Breast epithelium (tissue), 4 donors: Measurements from ENCODE around the gene HSPB9. TPM values are rescaled to one million over a fixed set of nuclear protein-coding genes. Genes with fewer than 3 reads are reported as not detected.
"Not testable (repeated sequence)": the region's sequence is repeated elsewhere in the genome, so short reads cannot be mapped to it uniquely, and the experiment has no call there.

ENCODE experiments used
- DNase-seq, 2 donors: peaks; one replicate each; pipeline ENCODE4 v3.0.0-alpha.2; 2019; ENCODE audit warnings: low spot score in 2 of 2
- H3K27ac ChIP-seq, 2 donors: fragments of 200-600 bp; sonication (generic) in 1 of 2; one replicate each; pipeline ENCODE4 v1.5.1; 2016 to 2019; ENCODE audit warnings: mild to moderate bottlenecking in 1 of 2
- H3K27me3 ChIP-seq, 2 donors: fragments of 200-600 bp; sonication (generic) in 1 of 2; one replicate each; pipeline versions ENCODE4 v1.5.1 to v1.6.0; 2017 to 2019; ENCODE audit warnings: control low read depth in 1 of 2, mild to moderate bottlenecking in 1 of 2
- H3K36me3 ChIP-seq: fragments of 200-600 bp; one replicate; pipeline ENCODE4 v1.5.1; 2019
- H3K4me1 ChIP-seq, 2 donors: fragments of 200-600 bp; sonication (generic); one replicate each; pipeline ENCODE4 v1.5.1; 2016 to 2019; ENCODE audit warnings: control low read depth in 1 of 2
- H3K4me3 ChIP-seq, 3 donors: fragments of 200-600 bp; sonication (generic); 1 replicate in 2 of 3; 2 replicates in 1 of 3; pipeline ENCODE4 v1.5.1; 2016 to 2019; ENCODE audit warnings: mild to moderate bottlenecking in 3 of 3, moderate library complexity in 2 of 3
- H3K9me3 ChIP-seq, 2 donors: fragments of 200-600 bp; sonication (generic) in 1 of 2; one replicate each; pipeline ENCODE4 v1.5.1; 2016 to 2019; ENCODE audit warnings: control low read depth in 1 of 2
- POLR2A ChIP-seq: fragments of 450-650 bp; IDR thresholded peaks from one replicate; pipeline ENCODE4 v1.6.1; 2016; ENCODE audit warnings: antibody characterized with exemption, mild to moderate bottlenecking, moderate library complexity
- POLR2AphosphoS5 ChIP-seq, 3 donors: sonication (generic); formaldehyde crosslinking; IDR thresholded peaks; one replicate each; pipeline ENCODE4 v1.6.1; 2017; ENCODE audit warnings: antibody characterized with exemption in 3 of 3
- intact Hi-C: fragments of 100-400 bp; cut with DNase I; formaldehyde crosslinking; loops from one replicate; pipeline ENCODE4 v1.15.1; 2023; ENCODE audit warnings: low total_unique reads
- total RNA-seq, 3 donors: library from RNA; depleted of rRNA; stranded (reverse); fragments of >200 nt; gene quantifications; one replicate each; pipeline ENCODE4 v1.1.0, GENCODE V29; 2016
- TF ChIP-seq, protein P1 (sequence below), 3 donors: fragments of 450-650 bp; IDR thresholded peaks; one replicate each; pipeline ENCODE4 v1.5.1; 2016 to 2017; ENCODE audit warnings: antibody characterized with exemption in 3 of 3, mild to moderate bottlenecking in 3 of 3, moderate library complexity in 3 of 3

The HSPB9 gene
- total RNA-seq, 3 donors from 2014 or later = 0.48 TPM; not detected in 2

DNA sequence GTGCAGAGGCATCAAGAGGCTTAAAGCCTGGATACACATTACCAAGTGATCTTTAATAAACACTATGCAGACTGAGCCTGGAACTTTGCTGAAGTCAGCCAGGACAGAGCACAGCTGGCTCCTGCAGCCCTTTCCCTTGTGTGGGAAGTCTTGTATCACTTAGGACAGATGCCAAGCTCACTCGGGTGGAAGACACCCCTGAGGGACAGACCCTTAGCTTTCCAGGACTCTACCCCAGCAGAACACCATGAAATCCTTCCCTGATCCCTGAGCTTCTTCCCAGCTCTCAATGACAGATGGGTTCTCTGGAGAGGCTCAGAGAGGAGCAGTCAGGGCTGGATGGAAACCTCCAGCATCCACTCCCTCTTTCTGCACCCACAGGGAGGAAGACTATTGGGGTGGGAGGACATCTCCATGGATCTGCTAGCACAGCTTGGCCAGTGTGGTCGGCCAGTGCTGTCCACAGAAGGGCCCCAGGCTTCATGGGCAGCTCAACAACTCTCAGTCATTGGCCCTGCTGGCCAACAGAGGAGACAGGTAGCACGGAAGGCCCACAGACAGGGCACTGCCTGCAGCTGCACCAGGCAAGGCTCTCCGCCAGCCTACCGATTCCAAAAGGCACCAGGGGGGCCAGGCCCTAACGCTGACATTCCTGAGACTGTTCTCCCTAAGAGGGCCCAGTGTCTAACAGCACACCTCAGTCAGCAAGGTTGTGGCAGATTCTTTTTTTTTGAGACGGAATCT is 16.3 kb downstream of the HSPB9 start:
- intact Hi-C loops = no loop called here
- Histone ChIP-seq H3K4me3 (no peak overlapping the region), H3K4me1 (peaks cover 0 to 8% of the 10 kb centered on the region in 2 donors), H3K36me3 (no peaks in the 10 kb centered on the region), H3K27ac (peak overlapping the region in 1 of 2 donors; percentile 22), H3K9me3 (no peaks in the 10 kb centered on the region), H3K27me3 (no peaks in the 10 kb centered on the region)
- TF ChIP-seq POLR2A (no peak), POLR2AphosphoS5 (IDR thresholded peaks at IDR 0.05) (no peak)
- TF ChIP-seq, protein P1, sequence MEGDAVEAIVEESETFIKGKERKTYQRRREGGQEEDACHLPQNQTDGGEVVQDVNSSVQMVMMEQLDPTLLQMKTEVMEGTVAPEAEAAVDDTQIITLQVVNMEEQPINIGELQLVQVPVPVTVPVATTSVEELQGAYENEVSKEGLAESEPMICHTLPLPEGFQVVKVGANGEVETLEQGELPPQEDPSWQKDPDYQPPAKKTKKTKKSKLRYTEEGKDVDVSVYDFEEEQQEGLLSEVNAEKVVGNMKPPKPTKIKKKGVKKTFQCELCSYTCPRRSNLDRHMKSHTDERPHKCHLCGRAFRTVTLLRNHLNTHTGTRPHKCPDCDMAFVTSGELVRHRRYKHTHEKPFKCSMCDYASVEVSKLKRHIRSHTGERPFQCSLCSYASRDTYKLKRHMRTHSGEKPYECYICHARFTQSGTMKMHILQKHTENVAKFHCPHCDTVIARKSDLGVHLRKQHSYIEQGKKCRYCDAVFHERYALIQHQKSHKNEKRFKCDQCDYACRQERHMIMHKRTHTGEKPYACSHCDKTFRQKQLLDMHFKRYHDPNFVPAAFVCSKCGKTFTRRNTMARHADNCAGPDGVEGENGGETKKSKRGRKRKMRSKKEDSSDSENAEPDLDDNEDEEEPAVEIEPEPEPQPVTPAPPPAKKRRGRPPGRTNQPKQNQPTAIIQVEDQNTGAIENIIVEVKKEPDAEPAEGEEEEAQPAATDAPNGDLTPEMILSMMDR (IDR thresholded peaks at IDR 0.05) = no peak
- no peak for DNase-seq

DNA sequence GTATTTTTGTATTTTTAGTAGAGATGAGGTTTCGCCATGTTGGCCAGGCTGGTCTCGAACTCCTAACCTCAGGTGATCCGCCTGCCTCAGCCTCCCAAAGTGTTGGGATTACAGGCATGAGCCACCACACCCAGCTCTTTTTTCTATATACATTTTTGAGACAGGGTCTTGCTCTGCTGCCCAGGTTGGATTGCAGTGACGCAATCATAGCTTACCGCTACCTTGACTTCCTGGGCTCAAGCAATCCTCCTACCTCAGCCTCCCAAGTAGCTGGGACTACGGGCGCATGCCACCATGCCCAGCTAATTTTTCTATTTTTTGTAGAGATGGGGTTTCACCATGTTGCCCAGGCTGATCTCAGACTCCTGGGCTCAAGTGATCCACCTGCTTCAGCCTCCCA is 18.1 kb downstream of the HSPB9 start:
- H3K4me3 ChIP-seq, H3K9me3 ChIP-seq, intact Hi-C loops, H3K27ac ChIP-seq, H3K4me1 ChIP-seq, H3K27me3 ChIP-seq, H3K36me3 ChIP-seq, DNase-seq: not testable (repeated sequence)

DNA sequence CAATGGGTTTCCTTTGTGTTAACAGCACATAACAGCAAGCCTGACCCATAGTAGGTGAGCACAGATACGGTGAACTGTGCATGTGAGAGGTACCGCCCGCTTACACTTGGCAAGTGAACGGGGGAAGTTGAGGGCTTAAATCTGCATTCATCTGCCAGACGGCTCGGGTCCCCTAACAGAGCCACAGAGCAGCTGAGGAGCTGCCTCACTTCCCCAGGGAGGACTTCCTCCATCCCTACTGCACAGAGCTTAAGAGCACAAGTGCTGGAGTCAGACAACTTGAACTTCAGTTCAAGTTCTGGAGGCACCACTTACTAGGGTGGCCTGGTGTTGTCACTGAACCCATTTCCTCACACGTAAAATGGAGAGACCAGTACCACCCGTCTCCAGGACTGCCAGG is 18.8 kb downstream of the HSPB9 start:
- H3K27ac ChIP-seq = no peak overlapping the region
- H3K4me3 ChIP-seq = no peak overlapping the region
- intact Hi-C loops = no loop called here
- DNase-seq = no peak
- no peaks in the 10 kb centered on the region for H3K36me3 ChIP-seq
- H3K9me3 ChIP-seq = no peaks in the 10 kb centered on the region
- TF ChIP-seq POLR2AphosphoS5 (IDR thresholded peaks at IDR 0.05) (no peak), POLR2A (no peak)
- TF ChIP-seq, protein P1 (IDR thresholded peaks at IDR 0.05) = no peak
- no peaks in the 10 kb centered on the region for H3K27me3 ChIP-seq
- no peaks in the 10 kb centered on the region for H3K4me1 ChIP-seq

DNA sequence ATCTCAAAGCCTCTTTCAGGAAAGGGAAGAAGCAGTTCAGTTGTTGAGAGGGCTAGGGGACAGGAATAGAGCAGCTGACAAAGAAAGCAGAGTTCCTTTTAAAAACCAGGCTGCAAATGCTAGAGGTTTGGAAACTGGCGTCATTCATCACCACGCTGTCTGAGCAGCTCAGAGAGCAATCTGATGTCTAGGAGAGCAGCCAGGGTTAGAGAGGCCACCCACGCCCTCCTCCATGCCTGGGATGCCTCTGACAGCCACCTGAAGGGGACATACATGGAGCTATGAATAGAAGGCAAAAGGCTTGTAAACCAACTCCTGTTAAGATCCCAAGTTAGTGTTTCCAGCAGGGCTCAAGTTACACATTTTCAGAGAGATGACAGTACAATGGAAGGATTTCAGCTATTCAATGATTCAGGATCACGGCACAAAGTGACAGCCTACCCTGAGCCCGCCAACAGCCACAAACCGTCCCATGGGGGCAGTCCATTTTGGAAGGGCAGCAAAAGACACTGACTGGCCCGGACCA is 19.8 kb downstream of the HSPB9 start:
- intact Hi-C loops = no loop called here
- no peaks in the 10 kb centered on the region for H3K27me3 ChIP-seq
- H3K4me1 ChIP-seq = no peaks in the 10 kb centered on the region
- peak overlapping the region in 1 of 2 donors; percentile 30 for H3K27ac ChIP-seq
- H3K9me3 ChIP-seq = no peaks in the 10 kb centered on the region
- DNase-seq = no peak
- no peak overlapping the region for H3K4me3 ChIP-seq
- no peak for TF ChIP-seq POLR2AphosphoS5 (IDR thresholded peaks at IDR 0.05)
- TF ChIP-seq, protein P1 (IDR thresholded peaks at IDR 0.05) = no peak
- TF ChIP-seq POLR2A = no peak
- no peaks in the 10 kb centered on the region for H3K36me3 ChIP-seq

DNA sequence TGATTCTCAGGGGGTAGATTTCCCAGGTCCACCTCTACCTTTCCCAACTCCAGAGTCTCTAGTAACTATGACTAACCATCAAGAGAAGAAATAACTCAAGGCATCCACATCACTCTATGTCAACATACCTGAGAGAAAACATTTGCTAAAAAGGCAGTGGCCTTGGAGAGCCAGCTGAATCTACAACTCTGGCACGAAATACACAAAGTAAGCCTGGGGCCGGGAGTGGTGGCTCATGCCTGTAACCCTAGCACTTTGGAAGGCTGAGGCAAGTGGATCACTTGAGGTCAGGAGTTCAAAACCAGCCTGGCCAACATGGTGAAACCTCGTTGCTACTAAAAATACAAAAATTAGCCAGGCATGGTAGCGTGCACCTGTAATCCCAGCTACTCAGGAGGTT is 20.5 kb downstream of the HSPB9 start:
- H3K4me1 ChIP-seq, H3K4me3 ChIP-seq, H3K27me3 ChIP-seq, H3K9me3 ChIP-seq, DNase-seq, H3K27ac ChIP-seq, H3K36me3 ChIP-seq, intact Hi-C loops: not testable (repeated sequence)

DNA sequence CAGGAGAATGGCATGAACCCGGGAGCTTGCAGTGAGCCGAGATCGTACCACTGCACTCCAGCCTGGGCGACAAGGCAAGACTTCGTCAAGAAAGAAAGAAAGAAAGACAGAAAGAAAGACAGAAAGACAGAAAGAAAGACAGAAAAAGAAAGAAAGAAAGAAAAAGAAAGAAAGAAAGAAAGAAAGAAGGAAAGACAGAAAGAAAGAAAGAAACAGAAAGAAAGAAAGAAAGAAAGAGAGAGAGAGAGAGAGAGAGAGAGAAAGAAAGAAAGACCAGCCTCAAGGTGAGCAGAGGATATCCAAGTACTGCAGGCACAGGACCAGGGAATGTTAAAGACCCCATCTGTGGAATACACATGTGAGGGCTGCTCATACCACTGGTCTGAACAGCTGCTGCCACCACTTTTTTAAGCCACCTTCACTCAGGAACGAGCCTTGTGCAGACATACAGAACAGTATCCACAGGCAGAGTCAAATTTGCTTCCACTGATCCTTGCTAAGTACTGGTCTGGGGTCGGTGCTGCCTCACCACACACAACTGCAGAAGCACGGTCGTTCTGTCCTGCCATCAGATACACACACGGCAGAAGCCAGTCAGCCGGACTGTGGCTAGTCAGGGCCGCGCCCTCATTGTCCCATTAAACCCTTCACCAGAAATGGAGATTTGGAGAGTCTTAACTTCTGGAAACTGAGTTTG is 24.5 kb downstream of the HSPB9 start:
- Histone ChIP-seq H3K36me3 (no peaks in the 10 kb centered on the region), H3K4me1 (no peaks in the 10 kb centered on the region), H3K9me3 (no peaks in the 10 kb centered on the region), H3K4me3 (no peak overlapping the region), H3K27me3 (no peaks in the 10 kb centered on the region), H3K27ac (no peak overlapping the region)
- intact Hi-C loops = no loop called here
- DNase-seq = no peak
- no peak for TF ChIP-seq POLR2AphosphoS5 (IDR thresholded peaks at IDR 0.05)
- no peak for TF ChIP-seq POLR2A
- TF ChIP-seq, protein P1 (IDR thresholded peaks at IDR 0.05) = no peak
